Activated gamma-delta T cell treated with anti-CD3 and anti-CD28 coated beads, Interleukin-2, amount 50 U/mL, for 16 hours (primary cell): ENCODE data around the gene VPS11.
A peak's percentile ranks its signal among the peaks of the same experiment; 100 is the strongest.
"Not testable (repeated sequence)": the region's sequence is repeated elsewhere in the genome, so short reads cannot be mapped to it uniquely, and the experiment has no call there.

Experiments used
- DNase-seq: peaks from one replicate; pipeline ENCODE4 v3.0.0-alpha.2; 2020; ENCODE audit warnings: low read depth

Gene VPS11

DNA sequence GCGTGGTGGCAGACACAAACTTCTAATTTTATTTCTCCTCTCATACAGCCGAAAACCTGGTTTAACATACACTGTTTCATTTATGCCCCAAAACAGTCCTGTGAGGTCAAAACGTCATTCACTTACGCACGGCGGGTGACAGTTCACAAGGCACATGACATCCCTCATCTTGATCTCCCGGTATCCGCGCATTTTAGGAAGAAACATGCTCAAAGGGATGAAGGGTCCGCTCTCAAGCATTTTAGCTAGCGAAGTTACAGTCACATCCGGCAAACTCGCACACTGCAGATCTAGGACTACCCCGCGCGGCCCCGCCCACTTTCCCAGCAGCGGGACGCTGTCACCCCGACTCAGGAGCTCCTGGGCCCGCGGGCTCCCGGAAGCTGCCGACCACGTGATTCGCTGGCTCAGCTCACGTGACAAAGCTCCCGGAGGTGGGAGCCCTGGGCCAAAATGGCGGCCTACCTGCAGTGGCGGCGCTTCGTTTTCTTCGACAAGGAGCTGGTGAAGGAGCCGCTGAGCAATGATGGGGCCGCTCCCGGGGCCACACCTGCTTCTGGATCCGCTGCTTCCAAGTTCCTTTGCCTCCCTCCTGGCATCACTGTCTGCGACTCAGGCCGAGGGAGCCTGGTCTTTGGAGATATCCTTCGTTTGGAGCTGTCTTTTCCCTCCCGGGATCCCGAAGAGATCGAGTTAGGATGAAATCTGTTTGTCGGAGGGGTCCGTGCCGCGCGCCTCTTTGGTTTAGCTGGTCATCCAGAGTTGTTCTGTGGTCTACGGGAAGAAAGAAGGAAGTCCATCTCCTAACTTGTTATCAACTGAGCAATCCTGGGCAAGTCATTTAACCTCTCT, at the start of gene VPS11:
Gene VPS11 (plus strand): TSS at position 448 of the 852 bp plus-strand sequence. CDS start 6 bp downstream, at position 454.
- DNase-seq: peak; percentile 97

DNA sequence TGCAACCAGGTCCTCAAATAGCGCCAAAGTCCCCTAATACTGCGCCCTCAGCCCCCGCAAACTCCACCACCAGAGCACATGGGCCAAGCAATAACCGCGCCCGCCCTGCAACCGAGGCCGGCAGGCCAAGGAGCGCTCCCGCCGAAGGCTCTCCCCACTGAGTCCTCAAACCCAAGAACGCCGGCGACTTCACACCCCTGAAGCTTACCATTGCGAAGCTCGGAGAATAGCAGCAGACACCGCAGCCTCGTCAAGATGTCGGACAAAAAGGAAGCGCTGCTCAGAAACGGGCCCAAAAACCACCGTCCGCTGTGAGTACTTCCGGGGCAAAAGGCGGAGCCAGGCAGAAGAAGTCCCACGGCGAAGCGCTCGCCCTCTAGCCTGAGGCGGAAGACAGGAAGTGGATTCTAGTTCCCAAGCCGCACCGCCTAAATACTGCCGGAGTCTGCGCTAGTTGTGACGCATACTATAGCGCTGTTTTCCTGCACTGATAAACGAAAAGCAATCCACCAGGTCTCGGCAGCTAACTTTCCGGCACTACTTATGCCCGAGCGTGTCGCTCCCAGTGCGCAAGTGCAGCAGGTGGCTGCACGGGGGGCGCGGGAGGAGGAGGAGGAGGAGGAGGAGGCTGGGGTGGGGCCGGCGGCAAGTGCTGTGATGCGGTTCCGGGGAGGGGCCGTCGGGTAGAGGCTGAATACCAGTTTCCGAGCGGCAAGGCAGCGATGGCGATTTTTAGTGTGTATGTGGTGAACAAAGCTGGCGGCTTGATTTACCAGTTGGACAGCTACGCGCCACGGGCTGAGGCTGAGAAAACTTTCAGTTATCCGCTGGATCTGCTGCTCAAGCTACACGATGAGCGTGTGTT, 49.3 kb upstream of the VPS11 start, which contains the start of the genes RPS25 and TRAPPC4:
Gene RPS25 (minus strand): TSS at position 270 of the 865 bp plus-strand sequence. CDS start 59 bp downstream, at position 211.
Gene TRAPPC4 (plus strand): TSS at position 693 of the 865 bp plus-strand sequence. CDS start 30 bp downstream, at position 723.
- peak; percentile 93 for DNase-seq

DNA sequence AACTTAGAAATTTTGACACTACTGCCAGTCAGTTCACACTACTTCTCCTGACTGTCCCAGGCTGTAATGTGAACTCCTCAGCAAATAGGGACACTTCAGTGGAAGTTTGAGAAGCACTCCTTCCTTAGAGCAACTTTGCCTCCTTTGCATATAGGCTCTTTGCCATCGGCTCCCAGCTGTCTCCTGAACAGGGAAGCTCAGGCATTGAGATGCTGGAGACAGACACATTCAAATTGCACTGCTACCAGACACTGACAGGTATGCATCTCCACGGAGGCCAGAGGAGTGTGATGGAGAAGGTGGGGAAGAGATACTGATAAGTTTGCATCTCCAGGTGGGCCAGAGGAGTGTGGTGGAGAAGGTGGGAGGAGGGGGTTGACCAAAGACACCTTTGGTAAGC, 47.6 kb upstream of the VPS11 start:
- no peak for DNase-seq

DNA sequence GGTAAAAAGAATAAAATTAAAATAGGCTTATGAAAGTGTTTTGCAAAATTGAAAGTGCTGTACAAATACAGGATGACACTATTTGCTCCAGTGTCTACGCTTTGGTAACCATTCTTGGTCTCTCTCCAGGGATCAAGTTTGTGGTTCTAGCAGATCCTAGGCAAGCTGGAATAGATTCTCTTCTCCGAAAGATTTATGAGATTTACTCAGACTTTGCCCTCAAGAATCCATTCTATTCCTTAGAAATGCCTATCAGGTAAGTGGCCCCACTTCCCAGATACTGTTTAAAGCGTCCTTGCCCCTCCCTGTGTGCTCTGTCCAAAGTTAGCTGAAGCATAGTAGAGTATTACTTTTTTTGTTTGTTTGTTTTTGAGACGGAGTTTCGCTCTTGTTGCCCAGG, 46.0 kb upstream of the VPS11 start:
- DNase-seq: no peak

DNA sequence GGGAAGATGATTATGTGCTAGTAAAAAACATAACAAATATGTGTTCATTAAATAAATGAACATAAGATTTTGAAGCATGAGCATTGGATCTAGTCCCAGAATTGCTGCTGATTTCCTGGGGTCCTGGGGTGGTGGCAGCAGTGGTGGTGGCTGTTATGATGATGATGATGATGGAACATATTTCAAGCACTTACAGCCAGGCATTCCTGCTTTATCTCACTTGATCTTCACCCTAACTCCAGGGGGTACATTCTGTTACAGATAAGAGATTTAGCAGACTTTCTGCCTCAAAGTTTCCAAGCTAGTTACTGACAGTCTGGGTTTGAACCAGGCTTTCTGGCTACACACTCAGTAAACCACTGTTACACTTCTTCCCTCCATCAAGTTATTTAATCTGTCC, 43.9 kb upstream of the VPS11 start:
- DNase-seq: no peak

DNA sequence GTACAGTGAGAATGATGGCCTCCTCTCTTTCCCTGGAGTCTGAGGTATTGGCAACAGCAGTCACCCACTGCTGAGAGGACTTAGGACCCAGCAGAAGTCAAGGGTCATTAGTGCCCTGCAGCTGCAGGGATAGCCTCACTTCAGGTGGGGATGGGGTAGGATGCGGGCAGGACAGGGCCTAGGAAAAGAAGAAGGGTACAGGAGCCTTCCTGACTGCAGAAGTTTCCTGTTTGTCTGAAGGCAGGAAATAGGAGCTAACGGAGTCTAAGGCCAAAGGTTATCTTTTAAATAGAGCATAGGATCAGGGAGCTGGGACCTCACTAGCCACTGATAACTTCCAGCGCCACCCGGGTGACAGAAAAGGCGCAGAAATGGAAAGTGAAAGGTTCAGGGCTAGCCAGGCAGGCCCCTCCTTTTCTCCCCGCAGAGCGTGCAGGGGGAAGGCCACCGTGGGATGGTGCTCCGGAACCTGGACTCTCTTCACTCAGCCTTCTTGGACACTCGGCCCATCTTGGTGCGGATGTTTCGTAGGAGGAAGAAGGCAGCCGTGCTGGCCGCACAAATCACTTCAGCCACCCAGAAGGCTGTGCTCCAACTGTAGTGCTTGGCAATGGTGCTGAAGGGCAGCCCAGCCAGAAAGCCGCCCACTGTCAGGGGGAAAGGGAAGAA, 43.1 kb upstream of the VPS11 start:
- DNase-seq: no peak

DNA sequence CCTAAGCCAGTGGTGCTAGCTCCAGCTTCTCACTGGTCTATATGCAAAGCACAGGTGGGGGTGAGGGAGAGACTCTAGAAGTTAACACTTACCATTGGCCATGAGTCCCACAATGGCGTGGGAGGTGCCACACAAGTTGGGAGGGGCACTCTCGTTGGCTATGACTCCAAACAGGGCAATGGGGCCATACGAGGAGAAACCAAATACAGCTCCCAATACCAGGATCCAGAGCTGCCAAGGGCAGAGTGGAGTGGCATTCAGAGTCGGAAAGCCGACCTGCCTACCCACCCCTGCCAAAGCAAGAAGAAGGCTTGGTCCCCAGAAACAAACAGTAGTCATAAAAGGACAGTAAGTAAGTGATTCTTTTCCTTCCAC, 42.5 kb upstream of the VPS11 start:
- DNase-seq: no peak

DNA sequence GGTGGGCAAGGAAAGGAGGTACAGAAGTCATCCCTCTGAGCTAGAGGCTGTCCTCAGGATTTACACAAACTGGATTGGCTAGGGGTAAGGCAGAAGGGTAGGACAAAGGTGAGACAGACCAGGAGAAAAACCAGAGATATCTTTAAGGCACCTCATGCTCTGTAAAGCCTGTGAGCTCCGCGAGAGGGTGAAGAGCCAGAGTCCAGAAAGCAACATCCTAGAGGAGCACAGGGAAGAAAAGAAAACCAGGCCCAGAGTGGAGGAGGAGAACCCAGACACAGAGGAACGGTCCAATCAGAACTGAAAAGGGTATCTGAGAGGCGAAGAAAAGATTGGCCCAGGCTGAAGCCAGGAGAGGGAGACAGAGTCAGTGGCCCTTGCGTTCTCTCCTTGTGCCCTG, 42.1 kb upstream of the VPS11 start:
- no peak for DNase-seq

DNA sequence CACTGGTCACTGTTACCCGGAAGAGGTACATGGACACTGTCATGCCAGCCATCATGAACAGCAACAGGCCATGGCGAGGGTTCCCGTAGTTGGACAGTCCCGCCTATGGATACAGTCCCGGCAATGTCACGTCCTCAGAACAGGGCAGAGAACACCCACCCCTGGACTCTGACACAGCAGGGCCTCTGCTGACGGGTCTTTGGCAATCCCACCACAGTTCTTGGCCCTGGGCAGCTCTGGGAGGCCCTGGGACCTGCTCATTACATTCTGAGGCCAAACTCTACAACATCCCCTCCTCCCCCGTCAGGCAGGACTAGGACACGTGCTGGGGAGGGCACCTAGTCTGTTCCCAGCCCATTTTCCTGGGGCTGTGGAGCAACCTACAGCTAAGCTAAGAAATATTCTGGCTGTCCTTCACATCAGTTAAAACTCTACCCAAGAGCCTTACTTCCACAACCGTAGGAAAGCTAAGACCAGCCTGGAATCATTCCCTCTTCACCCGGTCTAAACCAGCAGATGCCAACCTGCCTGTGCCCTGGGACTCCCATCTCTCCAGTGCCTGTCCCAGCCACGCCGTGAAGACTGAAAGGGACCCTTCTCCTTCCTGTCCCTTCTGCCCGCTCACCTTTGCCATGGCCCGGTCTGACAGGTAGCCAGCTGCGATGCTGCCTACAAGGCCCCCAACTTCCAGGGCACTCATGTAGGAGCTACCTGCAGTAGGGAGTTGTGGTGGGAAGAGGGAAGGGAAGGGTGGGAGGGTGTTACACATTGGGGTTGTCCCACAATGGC, 41.4 kb upstream of the VPS11 start:
- no peak for DNase-seq

DNA sequence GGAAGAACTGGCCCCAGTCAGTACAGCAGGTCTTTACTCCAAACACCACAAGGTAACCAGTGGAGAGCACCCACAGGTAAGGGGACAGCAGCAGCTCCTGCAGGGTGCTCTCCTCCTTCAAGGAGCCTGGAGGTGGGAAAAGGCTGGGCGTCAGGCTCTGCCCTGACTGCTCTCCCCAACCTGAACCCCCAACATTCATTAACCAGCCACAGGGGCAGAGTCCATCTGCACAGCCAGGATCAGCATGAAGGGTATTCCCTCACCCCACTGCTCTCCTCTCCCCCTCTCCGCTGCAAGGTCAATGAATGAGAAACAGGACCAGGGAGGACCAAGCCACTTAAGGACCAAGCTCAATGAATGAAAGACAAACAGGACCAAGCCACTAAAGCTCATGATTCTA, 40.6 kb upstream of the VPS11 start:
- DNase-seq: no peak

DNA sequence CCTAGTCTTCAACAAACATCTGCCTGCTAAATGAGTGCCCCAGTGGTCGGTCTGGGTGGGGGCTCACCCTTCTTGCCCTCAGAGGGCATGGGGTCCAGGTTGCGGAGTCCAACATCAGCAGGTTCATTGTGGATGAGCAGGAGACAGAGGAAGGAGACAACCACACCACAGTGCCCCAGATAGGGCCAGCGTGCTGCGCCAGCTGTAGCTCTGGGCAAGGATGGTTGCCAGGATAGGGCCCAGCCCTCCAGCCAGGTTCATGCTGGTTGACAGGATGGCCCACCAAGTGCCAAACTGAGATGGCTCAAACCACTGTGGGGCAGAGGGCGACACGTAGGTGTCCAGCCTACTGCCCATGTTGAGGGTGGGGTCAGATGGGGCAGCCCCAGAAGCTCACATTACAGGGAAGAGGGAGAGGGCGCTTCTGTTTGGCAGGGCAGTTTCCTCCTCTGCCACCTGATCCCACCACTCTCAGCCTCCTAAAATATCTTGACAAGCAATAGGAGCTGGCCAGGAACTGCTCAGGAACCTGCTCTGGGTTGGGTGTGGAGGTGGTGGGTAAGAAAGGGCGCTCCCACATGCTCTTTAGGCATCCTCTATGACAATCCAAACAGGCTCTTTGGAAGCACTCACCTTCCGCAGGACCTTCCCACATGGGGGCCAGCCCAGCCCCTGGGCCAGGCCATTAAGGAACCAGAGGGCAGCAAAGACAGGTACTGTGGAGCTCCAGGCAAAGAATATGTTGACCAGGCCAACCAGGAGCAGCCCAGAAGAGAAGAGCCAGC, 39.9 kb upstream of the VPS11 start:
- DNase-seq: no peak

DNA sequence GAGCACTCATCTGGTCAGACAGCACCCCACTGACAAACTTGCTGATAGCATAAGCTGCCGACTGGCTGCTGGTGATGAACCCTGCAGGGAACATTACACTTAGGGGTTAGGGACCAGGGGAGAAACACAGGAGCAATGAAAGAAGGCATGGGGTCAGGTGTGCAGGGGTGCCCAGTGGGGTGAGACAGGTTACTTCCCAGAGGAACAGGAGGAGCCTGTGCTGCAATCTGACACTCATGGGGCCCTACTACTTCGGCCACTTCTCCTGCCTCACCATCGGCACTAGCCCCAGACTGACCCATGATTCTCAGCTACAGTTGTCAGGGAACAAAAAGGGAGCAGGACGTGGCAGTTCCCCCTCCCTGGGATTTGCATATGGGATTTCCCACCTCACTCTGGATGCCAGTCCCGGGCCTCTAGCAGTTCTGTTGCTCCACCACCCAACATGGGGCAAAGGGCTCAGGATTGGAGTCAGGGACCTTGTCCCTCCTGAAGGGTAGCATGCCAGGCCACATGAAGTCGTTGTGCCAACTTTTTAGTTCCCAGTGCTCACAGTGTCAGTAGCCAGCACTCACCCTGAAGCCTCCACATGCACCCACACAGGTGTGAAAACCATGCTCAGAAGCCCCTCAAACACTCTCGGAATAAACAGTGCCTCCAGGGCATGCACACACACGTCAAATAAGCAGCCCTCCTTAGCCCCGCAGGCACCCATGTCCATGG, 39.1 kb upstream of the VPS11 start:
- no peak for DNase-seq

DNA sequence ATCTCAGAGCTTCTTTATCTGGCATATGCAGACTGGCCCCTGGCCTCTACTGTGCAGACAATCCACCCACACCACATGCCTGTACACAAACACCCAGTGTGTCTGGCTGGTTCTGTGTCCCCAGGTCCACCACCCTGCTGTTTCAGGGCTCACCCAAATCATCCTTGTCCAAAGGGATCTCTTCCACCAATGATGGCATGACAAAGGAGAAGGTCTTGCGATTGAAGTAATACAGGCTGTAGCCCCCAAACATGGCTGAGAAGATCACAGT, 38.6 kb upstream of the VPS11 start:
- DNase-seq: no peak

DNA sequence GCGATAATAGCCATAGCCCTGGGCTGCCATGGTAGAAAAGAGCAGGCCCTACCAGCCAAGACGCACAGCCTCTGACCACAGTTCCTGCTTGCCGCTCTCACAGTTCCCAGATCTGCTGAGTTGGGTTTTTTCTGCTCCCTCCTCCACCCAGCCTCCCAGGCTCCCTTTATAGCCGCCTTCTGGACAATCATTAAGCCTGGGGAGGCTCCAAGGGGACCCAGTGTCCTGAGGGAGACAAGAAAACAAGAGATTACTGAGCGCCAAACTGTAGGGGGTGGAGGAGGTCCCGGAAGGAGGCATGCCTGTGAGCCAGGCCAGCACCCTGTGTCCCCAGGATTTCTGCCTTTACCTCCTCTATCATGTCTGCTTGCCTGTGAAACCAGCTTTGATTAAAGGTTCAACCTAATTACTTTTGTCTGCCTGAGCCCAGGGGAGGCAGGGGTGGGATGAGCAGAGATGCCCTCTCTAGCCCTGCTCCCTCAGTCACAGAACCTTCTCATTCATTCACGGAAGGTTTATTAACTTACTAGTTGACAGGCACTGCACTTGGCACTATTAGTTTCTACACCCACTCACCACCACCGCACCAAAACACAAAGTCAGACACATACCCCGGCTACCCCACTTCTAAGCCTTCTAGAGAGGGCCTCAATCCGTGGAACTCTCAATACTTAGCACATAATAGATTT, 38.1 kb upstream of the VPS11 start:
- DNase-seq: no peak

DNA sequence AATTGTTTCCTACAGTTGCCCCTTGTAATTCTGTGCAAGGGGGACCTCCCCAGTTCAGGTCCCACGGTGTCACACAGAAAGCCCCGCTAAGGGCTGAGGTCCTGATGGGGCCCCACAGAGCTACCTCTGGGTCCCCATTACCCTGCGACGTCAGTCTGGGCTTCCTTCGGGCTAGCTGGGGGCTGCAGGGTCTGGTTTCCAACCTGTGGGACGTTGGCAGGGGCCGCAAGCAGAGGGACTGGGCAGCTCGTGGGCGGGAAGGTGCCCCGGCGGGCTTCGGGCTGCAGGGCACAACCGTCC, 37.6 kb upstream of the VPS11 start:
- DNase-seq: no peak

DNA sequence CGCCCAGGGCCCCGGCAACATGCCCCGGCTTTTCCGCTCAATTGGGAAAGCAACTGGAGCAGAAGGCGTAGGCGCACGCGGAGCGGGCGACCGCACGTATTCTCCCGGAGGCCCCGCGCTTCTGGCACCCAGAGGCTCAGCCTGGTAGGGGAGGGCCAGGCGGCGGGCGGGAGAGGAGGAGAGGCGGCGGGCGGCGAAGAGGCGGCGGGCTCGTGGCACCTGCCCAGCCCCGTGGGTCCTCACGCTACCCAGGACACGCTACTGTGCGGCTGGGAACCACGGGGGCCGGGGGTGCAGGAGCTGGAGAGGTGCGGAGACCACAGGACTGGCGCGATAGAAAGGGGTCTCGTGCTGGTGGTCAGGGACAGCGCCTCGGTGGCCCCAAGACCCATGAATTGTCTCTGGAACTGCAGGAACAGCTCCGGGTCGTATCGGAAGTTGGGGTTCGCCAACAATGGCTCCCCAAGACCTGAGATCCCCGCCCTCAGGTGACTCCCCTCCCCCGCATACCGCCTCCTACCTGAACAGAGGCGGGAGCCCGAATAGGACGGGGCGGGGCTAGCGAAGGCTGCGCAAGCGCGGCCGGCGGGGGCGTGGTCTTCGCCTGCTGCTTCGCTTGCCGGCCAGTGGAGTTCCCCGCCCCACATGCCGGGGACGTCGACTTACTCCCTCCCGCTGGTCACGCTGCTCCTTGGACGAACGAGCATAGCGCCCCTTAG, 37.1 kb upstream of the VPS11 start, which contains the start of gene SLC37A4:
Gene SLC37A4 (minus strand): TSS at position 549 of the 719 bp plus-strand sequence.
- peak; percentile 98 for DNase-seq

DNA sequence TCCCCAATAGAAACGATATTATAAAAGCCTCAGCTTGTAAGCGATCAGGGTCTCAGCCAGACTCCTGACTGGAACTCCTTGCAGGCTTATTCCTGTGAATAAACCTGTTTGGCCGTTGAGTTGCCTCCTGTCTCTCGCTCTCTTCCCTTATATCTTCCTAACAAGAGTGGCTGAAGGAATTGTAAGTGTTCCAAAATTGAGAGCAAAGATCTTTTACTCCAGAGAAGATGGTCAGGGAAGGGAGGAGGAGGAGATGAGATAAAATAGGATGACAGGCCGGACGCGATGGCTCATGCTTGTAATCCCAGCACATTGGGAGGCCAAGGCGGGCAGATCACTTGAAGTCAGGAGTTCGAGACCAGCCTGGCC, 35.7 kb upstream of the VPS11 start:
- DNase-seq: no peak

DNA sequence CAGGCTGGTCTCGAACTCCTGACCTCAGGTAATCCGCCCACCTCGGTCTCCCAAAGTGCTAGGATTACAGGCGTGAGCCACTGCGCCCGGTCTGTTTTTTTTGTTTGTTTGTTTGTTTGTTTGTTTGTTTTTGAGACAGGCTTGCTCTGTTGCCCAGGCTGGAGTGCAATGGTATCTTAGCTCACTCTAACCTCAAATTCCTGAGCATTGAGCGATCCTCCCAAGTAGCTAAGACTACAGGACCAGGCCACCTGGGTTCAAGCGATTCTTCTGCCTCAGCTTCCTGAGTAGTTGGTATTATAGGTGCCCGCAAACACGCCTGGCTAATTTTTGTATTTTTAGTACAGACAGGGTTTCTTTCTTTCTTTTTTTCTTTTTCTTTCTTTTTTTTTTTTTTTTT, 34.2 kb upstream of the VPS11 start:
- DNase-seq: not testable (repeated sequence)

DNA sequence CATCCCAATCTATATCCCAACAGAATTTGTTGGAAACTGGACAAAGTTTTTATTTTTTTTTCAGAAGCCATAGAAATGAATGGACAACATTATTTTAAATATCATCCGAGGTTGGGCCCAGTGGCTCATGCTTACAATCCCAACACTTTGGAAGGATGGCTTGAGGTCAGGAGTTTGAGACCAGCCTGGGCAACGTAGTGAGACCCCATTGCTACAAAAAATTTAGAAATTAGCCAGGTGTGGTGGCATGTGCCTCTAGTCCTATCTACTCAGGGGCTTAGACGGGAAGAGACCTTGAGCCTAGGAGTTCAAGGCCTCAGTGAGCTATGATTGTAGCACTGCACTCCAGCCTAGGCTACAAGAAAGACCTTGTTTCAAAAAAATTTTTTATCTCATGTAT, 32.8 kb upstream of the VPS11 start:
- DNase-seq: no peak
